K562 (cell line): Measurements from ENCODE around the gene TARS2. TPM values are rescaled to one million over a fixed set of nuclear protein-coding genes. Genes with fewer than 3 reads are reported as not detected.
A peak's percentile ranks its signal among the peaks of the same experiment; 100 is the strongest.

ENCODE experiments used
- ATF3 ChIP-seq, 2 experiments: fragments of 450-650 bp in 1 of 2; sonication (generic) in 1 of 2; formaldehyde crosslinking in 1 of 2; IDR thresholded peaks in 1 of 2; conservative IDR thresholded peaks in 1 of 2; 2 replicates each; pipeline versions ENCODE4 v1.6.1 to v1.8.1; 2016 to 2023; ENCODE audit warnings: mild to moderate bottlenecking in 2 of 2, moderate library complexity in 2 of 2, inconsistent platforms in 1 of 2, missing genetic modification reagents in 1 of 2
- HEY1 ChIP-seq: fragments of 250-450 bp; sonication (Bioruptor Pico); IDR thresholded peaks from 2 replicates; pipeline ENCODE4 v1.5.0; 2020; ENCODE audit warnings: mild to moderate bottlenecking, moderate library complexity, borderline replicate concordance
- KLF16 ChIP-seq: IDR thresholded peaks from 2 replicates; pipeline ENCODE4 v1.6.1; 2016; ENCODE audit warnings: antibody characterized with exemption
- KLF6 ChIP-seq: fragments of 250-450 bp; sonication (Bioruptor Pico); IDR thresholded peaks from 2 replicates; pipeline ENCODE4 v1.4.0; 2020; ENCODE audit warnings: mild to moderate bottlenecking, moderate library complexity, borderline replicate concordance
- MAZ ChIP-seq, 2 experiments: fragments of 450-650 bp in 1 of 2; sonication (generic) in 1 of 2; formaldehyde crosslinking; IDR thresholded peaks in 1 of 2; conservative IDR thresholded peaks in 1 of 2; 2 replicates each; pipeline versions ENCODE4 v1.4.0 to v1.5.0; 2020; ENCODE audit warnings: mild to moderate bottlenecking in 1 of 2, missing genetic modification reagents in 1 of 2
- REST ChIP-seq, 2 experiments: fragments of 450-650 bp; formaldehyde crosslinking in 1 of 2; IDR thresholded peaks; 2 replicates each; pipeline versions ENCODE4 v1.4.0 to v1.6.1; 2014 to 2020; ENCODE audit warnings: mild to moderate bottlenecking in 2 of 2, borderline replicate concordance in 1 of 2, low read depth in 1 of 2
- SAP30 ChIP-seq: fragments of 200-600 bp; sonication (generic); IDR thresholded peaks from 2 replicates; pipeline ENCODE4 v1.6.1; 2012; ENCODE audit warnings: borderline replicate concordance, low read depth, mild to moderate bottlenecking, moderate library complexity, low read length, control low read depth, inconsistent platforms; ENCODE audit not compliant: insufficient read depth, poor library complexity, severe bottlenecking
- SMAD4 ChIP-seq: fragments of 250-450 bp; sonication (Bioruptor Pico); conservative IDR thresholded peaks from 2 replicates; pipeline ENCODE4 v1.8.0; 2021; ENCODE audit warnings: inconsistent platforms, mild to moderate bottlenecking, moderate library complexity
- TCF3 ChIP-seq: sonication (generic); formaldehyde crosslinking; IDR thresholded peaks from 2 replicates; pipeline ENCODE4 v1.4.0; 2020; ENCODE audit warnings: mild to moderate bottlenecking, missing genetic modification reagents
- VEZF1 ChIP-seq: fragments of 200-800 bp; sonication (Bioruptor generic); IDR thresholded peaks from 2 replicates; pipeline ENCODE4 v1.6.1; 2017; ENCODE audit warnings: missing genetic modification characterization, missing compliant biosample characterization
- polyA plus RNA-seq, 8 experiments: library from polyadenylated mRNA; depleted of rRNA in 4 of 8; stranded (reverse) in 5 of 8; unstranded in 3 of 8; fragments of >200 nt; fragmentation: Nextera tagmentation in 2 of 8; fragmentation: Illumina TruSeq in 1 of 8; extraction: Ambion mirVana in 2 of 8; extraction: Trizol in 1 of 8; gene quantifications; 2 replicates each; pipeline versions ENCODE4 v1.2.1 to v1.2.3, GENCODE V29; 2011 to 2014; ENCODE audit warnings: inconsistent platforms in 1 of 8, missing spikeins in 1 of 8
- total RNA-seq, 7 experiments: library from RNA; depleted of rRNA in 6 of 7; stranded (reverse); fragments of >200 nt in 6 of 7; fragmentation: Illumina TruSeq in 2 of 7; extraction: Trizol in 2 of 7; gene quantifications; 2 replicates each; pipeline versions ENCODE4 v1.2.1 to v1.2.3, GENCODE V29; 2011 to 2021; ENCODE audit warnings: low replicate concordance in 1 of 7
- TF ChIP-seq, protein P1 (sequence below): fragments of 450-650 bp; IDR thresholded peaks from 2 replicates; pipeline ENCODE4 v1.6.1; 2018; ENCODE audit not compliant: partially characterized antibody

TARS2 gene
- total and polyA plus RNA-seq, 9 of the 15 experiments (the other 6 are each of a cell fraction or from before 2014, with no cell fraction given) = 17.0 to 64.2 (median 39.4) TPM

DNA sequence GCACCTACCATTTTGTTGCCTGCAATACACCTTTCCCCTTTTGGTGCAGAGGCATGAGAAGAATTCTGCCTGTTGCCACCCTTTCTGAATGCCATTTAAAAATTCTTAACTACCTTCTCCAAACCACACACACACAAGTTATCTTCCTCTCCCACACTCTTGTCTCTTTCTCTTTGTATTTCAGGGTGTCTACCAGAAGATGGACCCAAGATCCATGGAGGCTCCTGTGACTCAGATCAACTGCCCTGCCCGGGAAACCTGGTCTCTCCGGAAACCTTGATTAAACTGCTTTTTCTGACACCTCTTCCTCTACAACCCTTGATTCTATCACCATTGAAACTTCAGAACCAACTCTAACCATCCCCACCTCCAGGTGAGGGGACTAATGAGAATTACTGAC lies 2.4 kb upstream of the TARS2 start (continued):
- peak; percentile 51 for TF ChIP-seq REST (IDR thresholded peaks at IDR 0.05; ENCODE audit: borderline replicate concordance)
- no peak for TF ChIP-seq REST (CRISPR knock-in tag; IDR thresholded peaks at IDR 0.05; ENCODE audit: low read depth)
- TF ChIP-seq SMAD4 (CRISPR knock-in tag) = peak; percentile 27; the same call in 1 of the 2 replicates
- TF ChIP-seq SAP30 = no peak
- peak; percentile 40; the same call in 1 of the 2 replicates for TF ChIP-seq VEZF1 (CRISPR knock-in tag)
- TF ChIP-seq MAZ (CRISPR knock-in tag; conservative IDR thresholded peaks at IDR 0.05 in 1 of 2, IDR thresholded peaks at IDR 0.05 in 1 of 2) = 0 out of 4 replicates have a peak, but pooled peaks of 1 of the 2 experiments have one; percentile 25
- TF ChIP-seq ATF3 (IDR thresholded peaks at IDR 0.05) = no peak
- no peak for TF ChIP-seq ATF3 (CRISPR knock-in tag; conservative IDR thresholded peaks at IDR 0.05)
- TF ChIP-seq HEY1 (CRISPR knock-in tag) = no peak
- TF ChIP-seq TCF3 (CRISPR knock-in tag) = peak; percentile 46
- no peak for TF ChIP-seq KLF6 (CRISPR knock-in tag)
- TF ChIP-seq KLF16 = 0 out of 2 replicates have a peak, but pooled peaks have one; percentile 4
- TF ChIP-seq, protein P1, sequence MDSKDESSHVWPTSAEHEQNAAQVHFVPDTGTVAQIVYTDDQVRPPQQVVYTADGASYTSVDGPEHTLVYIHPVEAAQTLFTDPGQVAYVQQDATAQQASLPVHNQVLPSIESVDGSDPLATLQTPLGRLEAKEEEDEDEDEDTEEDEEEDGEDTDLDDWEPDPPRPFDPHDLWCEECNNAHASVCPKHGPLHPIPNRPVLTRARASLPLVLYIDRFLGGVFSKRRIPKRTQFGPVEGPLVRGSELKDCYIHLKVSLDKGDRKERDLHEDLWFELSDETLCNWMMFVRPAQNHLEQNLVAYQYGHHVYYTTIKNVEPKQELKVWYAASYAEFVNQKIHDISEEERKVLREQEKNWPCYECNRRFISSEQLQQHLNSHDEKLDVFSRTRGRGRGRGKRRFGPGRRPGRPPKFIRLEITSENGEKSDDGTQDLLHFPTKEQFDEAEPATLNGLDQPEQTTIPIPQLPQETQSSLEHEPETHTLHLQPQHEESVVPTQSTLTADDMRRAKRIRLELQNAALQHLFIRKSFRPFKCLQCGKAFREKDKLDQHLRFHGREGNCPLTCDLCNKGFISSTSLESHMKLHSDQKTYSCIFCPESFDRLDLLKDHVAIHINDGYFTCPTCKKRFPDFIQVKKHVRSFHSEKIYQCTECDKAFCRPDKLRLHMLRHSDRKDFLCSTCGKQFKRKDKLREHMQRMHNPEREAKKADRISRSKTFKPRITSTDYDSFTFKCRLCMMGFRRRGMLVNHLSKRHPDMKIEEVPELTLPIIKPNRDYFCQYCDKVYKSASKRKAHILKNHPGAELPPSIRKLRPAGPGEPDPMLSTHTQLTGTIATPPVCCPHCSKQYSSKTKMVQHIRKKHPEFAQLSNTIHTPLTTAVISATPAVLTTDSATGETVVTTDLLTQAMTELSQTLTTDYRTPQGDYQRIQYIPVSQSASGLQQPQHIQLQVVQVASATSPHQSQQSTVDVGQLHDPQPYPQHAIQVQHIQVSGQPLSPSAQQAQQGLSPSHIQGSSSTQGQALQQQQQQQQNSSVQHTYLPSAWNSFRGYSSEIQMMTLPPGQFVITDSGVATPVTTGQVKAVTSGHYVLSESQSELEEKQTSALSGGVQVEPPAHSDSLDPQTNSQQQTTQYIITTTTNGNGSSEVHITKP = peak; percentile 18
